Activated CD4-positive, alpha-beta T cell treated with anti-CD3 and anti-CD28 coated beads, Interleukin-2, amount 50 U/mL, for 1 hour (primary cell): ENCODE results near the gene DNAAF3.
A peak's percentile ranks its signal among the peaks of the same experiment; 100 is the strongest.
"Not testable (repeated sequence)": the region's sequence is repeated elsewhere in the genome, so short reads cannot be mapped to it uniquely, and the experiment has no call there.

Source experiments
- DNase-seq: peaks from one replicate; pipeline ENCODE4 v3.0.0-alpha.2; 2020

DNAAF3 gene

DNA sequence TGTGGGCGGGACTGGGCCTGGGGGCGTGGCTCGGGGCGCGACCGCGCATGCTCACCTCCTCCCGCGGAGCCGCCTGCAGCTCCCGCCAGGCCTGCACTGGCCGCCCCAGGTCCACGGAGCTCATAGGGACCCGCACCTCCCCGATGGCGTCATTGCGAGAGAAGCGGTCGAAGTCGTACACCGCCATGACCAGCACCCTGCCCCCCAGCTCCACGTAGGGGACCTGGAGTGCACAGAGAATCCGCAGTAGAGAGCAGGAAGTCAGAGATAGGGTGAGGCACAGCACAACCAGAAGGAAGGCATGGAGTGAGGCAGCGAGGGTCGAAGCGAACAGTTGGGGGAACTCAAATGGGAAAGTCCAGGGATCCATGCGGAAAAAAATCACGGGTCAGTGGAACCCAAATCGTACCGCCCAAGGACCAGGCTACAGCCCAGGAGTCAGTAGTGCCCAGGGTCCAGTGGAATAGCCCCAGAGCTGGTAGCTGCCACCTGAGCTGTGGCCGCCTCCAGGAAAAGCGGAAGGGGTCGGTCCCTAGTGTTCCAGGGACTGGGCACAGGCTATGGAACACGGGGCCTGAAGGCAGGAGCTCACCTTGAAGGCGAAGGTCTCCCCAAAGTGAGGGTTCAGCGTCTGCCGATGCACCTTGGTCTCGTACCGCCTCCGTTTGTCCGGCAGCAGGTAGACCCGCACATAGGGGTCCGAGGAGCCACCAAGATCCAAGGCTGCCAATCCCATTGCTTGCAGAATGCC lies 8.9 kb upstream of the DNAAF3 start:
- DNase-seq = no peak

- DNase-seq = no peak
Observed at GRCh38 chr19:55174425-55175116, 8.2 kb upstream of the DNAAF3 start.

DNA sequence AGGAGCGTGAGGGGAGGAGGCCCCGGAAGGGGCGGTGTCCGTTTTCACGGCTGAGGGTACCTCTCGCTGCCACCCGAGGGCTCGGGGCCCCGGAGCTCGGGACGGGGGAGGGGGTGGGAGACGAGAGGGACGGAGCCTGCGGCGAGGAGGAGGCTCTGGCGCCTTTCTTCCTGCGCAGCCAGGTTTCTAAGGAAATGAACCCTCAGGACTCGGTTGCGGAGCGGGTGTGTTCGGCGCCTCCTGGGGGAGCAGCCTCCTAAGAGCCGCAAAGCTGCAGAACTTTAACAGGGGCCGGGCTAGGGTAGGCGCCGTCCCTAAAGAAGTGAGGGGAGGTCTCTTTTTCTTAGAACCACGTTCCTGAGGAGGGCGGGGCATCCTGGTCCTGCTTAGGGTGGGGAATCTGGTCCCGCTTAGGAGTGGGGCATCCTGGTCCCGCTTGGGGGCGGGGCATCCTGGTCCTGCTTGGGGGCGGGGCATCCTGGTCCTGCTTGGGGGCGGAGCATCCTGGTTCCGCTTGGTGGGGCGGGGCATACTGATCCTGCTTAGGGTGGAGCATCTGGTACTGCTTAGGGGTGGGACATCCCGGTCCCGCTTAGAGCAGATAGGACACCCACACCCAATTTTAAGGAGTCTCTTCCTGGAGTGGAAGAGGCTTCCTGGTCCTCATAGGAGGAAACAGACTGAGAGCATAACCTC lies 7.4 kb upstream of the DNAAF3 start:
- no peak for DNase-seq

- no peak for DNase-seq
Observed at GRCh38 chr19:55173186-55173713, 6.8 kb upstream of the DNAAF3 start.

GRCh38 chr19:55172741-55173140 lies 6.3 kb upstream of the DNAAF3 start:
- DNase-seq = no peak

DNA sequence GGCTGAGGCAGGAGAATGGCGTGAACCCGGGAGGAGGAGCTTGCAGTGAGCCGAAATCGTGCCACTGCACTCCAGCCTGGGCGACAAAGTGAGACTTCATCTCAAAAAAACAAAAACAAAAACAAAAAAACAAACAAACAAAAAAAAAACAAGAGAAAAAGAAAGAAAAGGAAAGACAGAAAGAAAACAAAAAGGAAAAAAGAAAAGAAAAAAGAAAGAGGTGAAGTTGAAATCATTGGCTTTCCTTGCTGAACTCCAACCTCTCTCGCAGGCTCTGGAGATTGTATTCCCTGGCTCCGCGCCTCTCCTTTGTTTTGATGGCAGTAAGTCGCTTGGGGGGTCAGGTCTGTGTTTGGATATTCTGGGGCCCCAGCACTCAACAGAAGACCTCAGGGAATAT lies 5.9 kb upstream of the DNAAF3 start:
- not testable (repeated sequence) for DNase-seq

- no peak for DNase-seq
Observed at GRCh38 chr19:55171440-55171839, 5.0 kb upstream of the DNAAF3 start.

DNA sequence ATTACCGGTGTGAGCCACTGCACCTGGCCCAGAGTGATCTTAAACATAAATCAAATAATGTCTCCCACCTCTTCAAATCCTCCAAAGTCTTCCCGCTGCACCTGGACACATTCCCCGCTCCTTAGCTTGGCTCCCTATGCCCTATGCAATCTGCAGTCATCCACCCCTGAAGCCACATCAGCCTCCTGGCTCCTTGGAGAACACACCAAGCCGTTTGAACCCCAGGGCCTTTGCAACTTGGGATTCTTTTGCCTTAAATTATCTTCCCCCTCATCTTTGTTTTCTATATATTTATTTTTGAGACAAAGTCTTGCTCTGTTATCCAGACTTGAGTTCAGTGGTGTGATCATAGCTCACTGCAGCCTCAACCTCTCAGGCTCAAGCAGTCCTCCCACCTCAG lies 2.7 kb upstream of the DNAAF3 start:
- DNase-seq = no peak

DNA sequence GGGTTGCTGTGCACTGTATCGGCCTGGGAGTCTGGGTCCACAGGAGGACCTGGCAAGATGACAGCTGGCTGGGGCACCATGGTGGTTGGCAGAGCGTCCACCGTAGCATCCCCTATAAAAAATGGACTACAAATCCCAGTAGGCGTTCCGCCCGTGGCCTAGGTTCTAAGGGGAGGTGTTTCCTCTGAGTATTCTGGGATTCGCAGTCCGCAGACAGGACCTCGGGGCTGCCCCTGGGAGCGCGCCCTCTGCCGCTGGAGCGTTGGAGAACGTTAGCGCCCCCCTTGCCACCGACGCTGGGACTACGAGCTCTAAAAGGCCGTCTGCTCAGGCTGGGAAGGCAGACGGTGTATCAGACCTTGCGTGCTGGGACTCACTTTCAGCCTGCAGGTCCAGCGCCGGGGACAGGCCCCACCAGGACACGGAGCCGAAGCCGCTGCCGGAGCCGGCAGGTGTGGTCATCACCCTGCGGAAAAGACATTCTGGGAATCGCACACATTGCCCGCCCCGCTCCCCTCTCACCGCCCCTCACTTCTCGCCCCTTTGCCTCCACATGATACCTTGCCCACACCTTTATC lies 372 bp downstream of the DNAAF3 start:
- DNase-seq = peak; percentile 21

DNA sequence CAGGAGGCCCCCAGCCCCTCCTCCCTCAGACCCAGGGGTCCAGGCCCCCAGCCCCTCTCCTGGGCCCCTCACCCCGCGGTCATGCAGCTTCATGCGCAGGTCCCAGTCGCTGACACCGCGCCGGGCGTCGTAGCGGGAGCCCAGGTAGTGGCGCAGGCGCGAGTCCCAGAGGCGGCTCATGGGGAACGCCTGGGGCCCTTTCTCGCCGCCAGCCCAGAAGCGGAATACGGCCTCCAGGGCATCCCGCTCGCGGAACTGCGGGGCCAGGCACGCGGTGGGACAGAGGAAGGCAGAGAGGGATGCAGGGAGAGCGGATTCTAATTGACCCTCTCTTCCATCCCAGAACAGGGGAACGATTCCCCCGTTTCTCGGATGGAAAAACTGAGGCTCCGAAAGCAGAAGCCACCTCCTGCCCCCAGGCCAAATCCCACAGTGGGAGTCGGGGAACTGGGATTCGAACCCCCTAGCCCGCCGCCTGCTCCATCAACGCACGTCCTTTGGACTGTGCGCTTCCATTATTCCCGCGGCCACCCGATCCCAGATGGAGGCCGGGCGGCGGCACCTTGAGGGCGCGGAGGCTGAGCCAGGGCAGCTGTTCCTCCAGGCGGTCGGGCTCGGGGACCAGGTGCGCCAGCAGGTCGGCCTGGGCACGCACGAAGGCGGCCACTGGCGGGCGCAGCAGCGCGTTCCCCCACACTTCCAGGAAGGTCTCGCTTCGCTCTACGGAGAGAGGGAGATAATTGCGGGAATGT lies 4.7 kb downstream of the DNAAF3 start:
- DNase-seq = no peak

GRCh38 chr19:55160986-55161365 lies 5.4 kb downstream of the DNAAF3 start:
- DNase-seq = no peak

GRCh38 chr19:55160128-55160985 lies 6.1 kb downstream of the DNAAF3 start:
- peak; percentile 85 for DNase-seq

GRCh38 chr19:55158848-55159749 lies 7.3 kb downstream of the DNAAF3 start:
- DNase-seq = no peak

GRCh38 chr19:55158423-55158822 lies 8.0 kb downstream of the DNAAF3 start:
- no peak for DNase-seq

GRCh38 chr19:55157064-55157908 lies 9.1 kb downstream of the DNAAF3 start, which contains the start of gene TNNI3:
TNNI3 (minus strand) TSS chr19:55157732; CDS start chr19:55157589, 143 bp downstream.
- DNase-seq = no peak

DNA sequence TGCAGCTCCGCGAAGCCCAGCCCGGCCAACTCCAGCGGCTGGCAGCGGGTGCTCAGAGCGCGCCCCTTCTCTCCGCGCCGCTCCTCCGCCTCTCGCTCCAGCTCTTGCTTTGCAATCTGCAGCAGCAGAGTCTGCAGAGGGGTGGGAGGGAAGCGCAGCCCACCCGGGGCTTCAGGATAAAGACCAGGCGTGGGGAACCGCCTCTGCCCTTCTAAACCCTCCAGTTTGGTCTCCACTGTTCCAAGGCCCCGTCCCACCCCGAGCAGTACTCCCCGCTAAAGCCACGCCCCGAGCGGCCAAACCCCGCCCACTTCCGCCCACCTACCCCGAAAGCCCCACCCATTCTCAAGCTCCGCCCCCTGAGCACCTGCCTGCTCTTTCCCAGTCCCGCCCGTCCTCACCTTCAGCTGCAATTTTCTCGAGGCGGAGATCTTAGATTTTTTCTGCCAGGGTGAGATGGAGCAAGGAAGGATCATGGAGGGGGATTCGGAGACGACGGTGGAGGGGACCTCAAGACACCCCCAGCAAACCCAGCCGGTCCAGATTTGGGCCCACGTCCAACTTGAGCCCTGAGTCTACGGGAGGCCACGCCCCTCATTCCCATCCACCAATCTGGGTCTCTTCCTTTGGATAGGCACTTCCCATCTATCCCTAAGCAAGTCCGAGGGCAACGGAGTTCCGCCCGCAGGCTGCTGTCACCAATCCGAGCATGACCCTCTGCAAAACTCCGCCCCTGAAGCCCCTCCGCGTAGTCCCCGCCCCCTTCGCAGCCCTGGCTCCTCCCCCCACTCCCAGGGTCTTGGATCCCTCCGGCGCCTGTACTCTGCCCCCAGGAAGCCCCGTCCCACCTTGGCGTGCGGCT lies 10.0 kb downstream of the DNAAF3 start:
- DNase-seq = peak; percentile 32

- not testable (repeated sequence) for DNase-seq
Observed at GRCh38 chr19:55155784-55156183, 10.6 kb downstream of the DNAAF3 start.

DNA sequence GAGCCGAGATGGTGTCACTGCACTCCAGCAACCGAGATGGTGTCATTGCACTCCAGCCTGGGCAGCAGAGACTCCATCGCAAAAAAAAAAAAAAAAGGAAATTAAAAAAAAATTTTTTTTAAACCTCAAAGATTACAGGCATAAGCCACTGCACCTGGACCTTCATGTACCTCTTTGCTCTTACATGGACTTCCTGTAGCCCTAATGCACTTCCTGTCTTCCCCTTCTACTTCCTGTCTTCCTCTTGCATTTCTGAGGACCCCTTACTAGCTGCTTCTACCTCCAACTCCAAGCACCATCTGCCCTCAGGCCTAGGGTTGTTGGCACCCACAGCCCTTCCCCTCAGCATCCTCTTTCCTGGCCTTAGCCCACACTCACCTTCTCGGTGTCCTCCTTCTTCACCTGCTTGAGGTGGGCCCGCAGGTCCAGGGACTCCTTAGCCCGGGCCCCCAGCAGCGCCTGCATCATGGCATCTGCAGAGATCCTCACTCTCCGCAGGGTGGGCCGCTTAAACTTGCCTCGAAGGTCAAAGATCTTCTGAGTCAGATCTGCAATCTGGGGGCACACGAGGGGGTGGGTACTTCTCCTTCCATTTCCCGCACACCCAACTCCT lies 12.7 kb downstream of the DNAAF3 start:
- DNase-seq = no peak
